ENCODE data around the gene DAPP1. TPM values are rescaled to one million over a fixed set of nuclear protein-coding genes. Genes with fewer than 3 reads are reported as not detected.

DAPP1 gene
- total RNA-seq, 6 donors from 2014 or later = 5.6 to 14.5 (median 10.6) TPM

DNA sequence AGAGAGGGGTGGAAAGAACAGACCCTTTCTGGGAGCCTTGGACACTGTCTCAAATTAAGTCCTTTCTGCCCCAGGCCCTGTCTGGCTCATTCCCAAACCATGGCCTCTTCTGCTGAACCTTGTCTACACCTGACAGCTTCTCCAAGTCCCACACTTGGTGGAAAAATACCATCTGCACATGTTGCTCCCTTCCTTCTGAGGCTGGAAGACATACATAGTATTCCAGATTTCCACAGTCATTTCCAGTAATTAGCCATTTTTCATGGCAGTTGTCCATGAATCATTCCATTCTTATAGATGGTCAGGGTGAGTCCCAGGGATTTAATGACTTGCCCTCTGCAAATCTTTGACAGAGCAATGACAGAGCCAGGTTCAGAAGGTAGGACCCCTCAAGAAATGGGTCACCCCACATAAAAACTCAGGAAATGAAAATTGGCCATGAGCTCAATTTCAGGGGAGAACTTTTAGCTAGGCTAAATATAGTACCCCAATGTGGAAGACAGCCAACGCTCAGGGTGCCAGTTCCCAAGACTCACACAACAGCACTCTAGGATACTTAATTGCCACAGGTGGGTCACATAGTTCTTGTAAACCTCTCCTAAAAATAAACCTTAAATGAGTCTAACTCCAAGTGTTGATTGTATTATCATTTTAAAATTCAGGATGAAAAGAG lies 16.2 kb upstream of the DAPP1 start:
- H3K4me3 ChIP-seq = no peak overlapping the region
- no peak for ATAC-seq (ENCODE audit: low FRiP score in 2 of 2)

DNA sequence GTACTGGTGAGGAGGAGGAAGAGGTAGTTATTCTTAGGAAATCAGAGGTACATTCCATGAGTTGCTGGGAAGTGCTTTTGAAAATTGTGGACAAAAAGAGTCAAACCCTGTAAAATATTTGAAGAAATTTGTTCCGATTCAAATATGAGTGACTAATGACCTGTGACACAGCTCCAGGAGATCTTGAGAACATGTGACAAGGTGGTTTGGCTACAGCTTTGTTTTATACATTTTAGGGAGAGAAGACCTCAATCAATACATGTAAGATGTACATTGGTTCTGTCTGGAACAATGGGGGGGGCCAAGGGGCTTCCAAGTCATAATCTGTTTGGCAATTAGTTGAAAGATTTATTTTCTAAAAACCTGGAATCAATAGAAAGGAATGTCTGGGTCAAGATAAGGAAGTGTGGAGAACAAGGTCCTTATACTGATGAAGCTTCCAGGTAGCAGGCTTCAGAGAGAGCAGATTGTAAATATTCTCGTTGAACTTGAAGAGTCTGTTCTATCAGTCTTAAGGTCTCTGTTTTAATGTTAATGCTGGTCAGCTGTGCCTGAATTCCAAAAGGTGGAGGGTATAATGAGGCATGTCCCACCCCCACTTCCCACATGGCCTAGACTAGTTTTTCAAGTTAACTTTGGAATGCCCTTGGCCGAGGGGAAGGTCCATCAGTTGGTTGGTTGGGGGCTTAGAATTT lies 15.5 kb upstream of the DAPP1 start:
- H3K36me3 ChIP-seq = no peaks in the 10 kb centered on the region
- no peaks in the 10 kb centered on the region for H3K27me3 ChIP-seq
- no peaks in the 10 kb centered on the region for H3K4me1 ChIP-seq
- TF ChIP-seq EP300 (IDR thresholded peaks at IDR 0.05) = no peak
- TF ChIP-seq POLR2A (IDR thresholded peaks at IDR 0.05) = no peak
- TF ChIP-seq POLR2AphosphoS5 (IDR thresholded peaks at IDR 0.05) = no peak
- TF ChIP-seq, protein P1, sequence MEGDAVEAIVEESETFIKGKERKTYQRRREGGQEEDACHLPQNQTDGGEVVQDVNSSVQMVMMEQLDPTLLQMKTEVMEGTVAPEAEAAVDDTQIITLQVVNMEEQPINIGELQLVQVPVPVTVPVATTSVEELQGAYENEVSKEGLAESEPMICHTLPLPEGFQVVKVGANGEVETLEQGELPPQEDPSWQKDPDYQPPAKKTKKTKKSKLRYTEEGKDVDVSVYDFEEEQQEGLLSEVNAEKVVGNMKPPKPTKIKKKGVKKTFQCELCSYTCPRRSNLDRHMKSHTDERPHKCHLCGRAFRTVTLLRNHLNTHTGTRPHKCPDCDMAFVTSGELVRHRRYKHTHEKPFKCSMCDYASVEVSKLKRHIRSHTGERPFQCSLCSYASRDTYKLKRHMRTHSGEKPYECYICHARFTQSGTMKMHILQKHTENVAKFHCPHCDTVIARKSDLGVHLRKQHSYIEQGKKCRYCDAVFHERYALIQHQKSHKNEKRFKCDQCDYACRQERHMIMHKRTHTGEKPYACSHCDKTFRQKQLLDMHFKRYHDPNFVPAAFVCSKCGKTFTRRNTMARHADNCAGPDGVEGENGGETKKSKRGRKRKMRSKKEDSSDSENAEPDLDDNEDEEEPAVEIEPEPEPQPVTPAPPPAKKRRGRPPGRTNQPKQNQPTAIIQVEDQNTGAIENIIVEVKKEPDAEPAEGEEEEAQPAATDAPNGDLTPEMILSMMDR (IDR thresholded peaks at IDR 0.05) = no peak
- no peak overlapping the region for H3K4me3 ChIP-seq
- WGBS, 2 donors = 58 to 64% methylated on average over 3 of the region's 3 CpGs
- ATAC-seq (ENCODE audit: low FRiP score in 2 of 2) (no peak), DNase-seq (no peak)
- peak overlapping the region in 3 of 4 donors; percentile 1 to 49 (median 11) for H3K27ac ChIP-seq
- H3K9me3 ChIP-seq = no peaks in the 10 kb centered on the region

More for the DNA sequence above, 16.2 kb upstream of the DAPP1 start:
- Histone ChIP-seq H3K4me1 (no peaks in the 10 kb centered on the region), H3K27me3 (no peaks in the 10 kb centered on the region), H3K36me3 (no peaks in the 10 kb centered on the region), H3K27ac (peak overlapping the region in 3 of 4 donors; percentile 1 to 49 (median 29)), H3K9me3 (no peaks in the 10 kb centered on the region)
- WGBS, 2 donors = 57 to 63% methylated on average over 1 of the region's 1 CpG
- TF ChIP-seq, protein P1 (IDR thresholded peaks at IDR 0.05) = no peak
- TF ChIP-seq EP300 (IDR thresholded peaks at IDR 0.05) (peak in 1 of 4 donors; percentile 12), POLR2AphosphoS5 (IDR thresholded peaks at IDR 0.05) (no peak)
- peak in 1 of 2 donors; percentile 41 for DNase-seq

DNA sequence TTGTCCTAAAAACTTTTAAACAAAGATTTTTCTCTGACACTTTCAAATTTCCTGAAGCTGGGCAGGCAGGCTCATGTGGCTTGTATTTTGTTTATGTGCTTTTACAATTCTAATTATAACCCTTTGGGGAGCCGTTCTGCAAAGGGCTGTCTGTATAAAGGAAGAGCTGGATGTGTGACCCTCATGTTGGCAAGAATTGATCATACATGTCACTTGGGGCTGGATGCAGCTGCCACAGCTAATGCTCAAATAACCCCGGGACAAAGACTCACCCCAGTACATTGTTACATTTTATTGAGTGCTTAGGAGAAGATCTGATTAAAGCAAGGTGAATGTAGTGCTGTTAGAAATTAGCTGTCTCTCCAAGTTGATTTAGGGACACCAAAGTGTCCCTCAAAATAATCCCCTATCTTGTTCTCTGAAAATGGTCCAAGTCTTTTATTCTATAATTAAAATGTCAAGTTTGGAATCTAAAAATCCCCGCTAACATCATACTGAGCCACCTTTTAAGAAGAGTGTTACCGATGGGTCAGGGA lies 13.0 kb upstream of the DAPP1 start:
- DNase-seq = no peak
- Histone ChIP-seq H3K9me3 (no peaks in the 10 kb centered on the region), H3K4me1 (no peaks in the 10 kb centered on the region), H3K27ac (no peak overlapping the region), H3K27me3 (no peaks in the 10 kb centered on the region), H3K36me3 (no peaks in the 10 kb centered on the region), H3K4me3 (no peak overlapping the region)
- TF ChIP-seq, protein P1 (IDR thresholded peaks at IDR 0.05) = no peak
- no peak for TF ChIP-seq POLR2A (IDR thresholded peaks at IDR 0.05)
- TF ChIP-seq EP300 (IDR thresholded peaks at IDR 0.05) = no peak
- no peak for TF ChIP-seq POLR2AphosphoS5 (IDR thresholded peaks at IDR 0.05)
- ATAC-seq (ENCODE audit: low FRiP score in 2 of 2) = no peak
- WGBS, 2 donors = 63 to 70% methylated on average over 4 of the region's 4 CpGs

DNA sequence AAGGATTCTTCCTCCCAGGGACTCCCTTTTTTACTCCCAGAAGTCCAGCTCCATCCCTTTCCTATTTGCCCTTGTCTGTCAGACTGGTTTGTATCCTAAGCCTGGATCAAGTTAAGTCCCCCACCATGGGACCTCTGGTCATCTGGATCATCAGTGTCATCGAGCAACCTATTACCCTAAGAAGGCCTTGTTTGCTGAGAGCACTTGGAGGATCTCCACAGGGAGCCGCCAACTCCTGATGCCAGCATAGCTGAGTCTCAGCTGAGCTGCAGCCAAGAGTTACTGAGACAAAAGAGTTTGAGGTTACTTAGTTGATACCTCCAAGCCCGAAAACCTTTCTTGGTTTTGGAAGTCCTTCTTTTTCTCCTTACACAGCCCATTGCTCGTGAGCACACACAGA lies 10.1 kb upstream of the DAPP1 start:
- Histone ChIP-seq H3K27me3 (no peaks in the 10 kb centered on the region), H3K36me3 (no peaks in the 10 kb centered on the region), H3K9me3 (no peaks in the 10 kb centered on the region), H3K4me1 (no peaks in the 10 kb centered on the region), H3K4me3 (no peak overlapping the region), H3K27ac (no peak overlapping the region)
- ATAC-seq (ENCODE audit: low FRiP score in 2 of 2) = no peak
- TF ChIP-seq, protein P1 (IDR thresholded peaks at IDR 0.05) = no peak
- no peak for TF ChIP-seq POLR2AphosphoS5 (IDR thresholded peaks at IDR 0.05)
- no peak for TF ChIP-seq POLR2A (IDR thresholded peaks at IDR 0.05)
- no peak for TF ChIP-seq EP300 (IDR thresholded peaks at IDR 0.05)
- no peak for DNase-seq
- 64 to 82% methylated on average over 4 of the region's 4 CpGs for WGBS, 2 donors
